KOPT-K1 (cell line): Measurements from ENCODE around the gene RMDN2.
"Not testable (repeated sequence)": the region's sequence is repeated elsewhere in the genome, so short reads cannot be mapped to it uniquely, and the experiment has no call there.

ENCODE experiments used
- H3K27ac ChIP-seq: fragments of 200-600 bp; sonication (generic); 2 replicates; pipeline ENCODE4 v1.5.1; 2016; ENCODE audit warnings: antibody characterized with exemption, mild to moderate bottlenecking, low read depth, low read length; ENCODE audit not compliant: poor library complexity, severe bottlenecking
- H3K36me3 ChIP-seq: fragments of 200-600 bp; sonication (generic); 2 replicates; pipeline ENCODE4 v1.5.1; 2017; ENCODE audit warnings: antibody characterized with exemption, mild to moderate bottlenecking, low read length, moderate library complexity; ENCODE audit not compliant: insufficient read depth
- H3K9me3 ChIP-seq: fragments of 200-600 bp; sonication (generic); 2 replicates; pipeline ENCODE4 v1.5.1; 2017; ENCODE audit warnings: antibody characterized with exemption, low read length, mild to moderate bottlenecking; ENCODE audit not compliant: insufficient read depth, poor library complexity, severe bottlenecking

The RMDN2 gene

GRCh38 chr2:37934591-37935513 is 9.8 kb downstream of the RMDN2 start:
- Histone ChIP-seq H3K36me3 (no peaks in the 10 kb centered on the region), H3K9me3 (no peaks in the 10 kb centered on the region), H3K27ac (no peak overlapping the region)

- not testable (repeated sequence) for H3K9me3 ChIP-seq, H3K27ac ChIP-seq, H3K36me3 ChIP-seq
Observed at GRCh38 chr2:37937568-37937967, 12.5 kb downstream of the RMDN2 start.

GRCh38 chr2:37941267-37941666 is 16.2 kb downstream of the RMDN2 start:
- H3K36me3 ChIP-seq, H3K27ac ChIP-seq, H3K9me3 ChIP-seq: not testable (repeated sequence)

- Histone ChIP-seq H3K9me3 (no peaks in the 10 kb centered on the region), H3K27ac (no peak overlapping the region), H3K36me3 (no peaks in the 10 kb centered on the region)
Observed at GRCh38 chr2:37944268-37944667, 19.2 kb downstream of the RMDN2 start.

- Histone ChIP-seq H3K27ac (no peak overlapping the region), H3K36me3 (no peaks in the 10 kb centered on the region), H3K9me3 (no peaks in the 10 kb centered on the region)
Observed at GRCh38 chr2:37947306-37947705, 22.2 kb downstream of the RMDN2 start.

GRCh38 chr2:37962018-37962739 is 37.1 kb downstream of the RMDN2 start:
- H3K36me3 ChIP-seq, H3K9me3 ChIP-seq, H3K27ac ChIP-seq: not testable (repeated sequence)

GRCh38 chr2:37962740-37963121 is 37.6 kb downstream of the RMDN2 start:
- not testable (repeated sequence) for H3K9me3 ChIP-seq, H3K27ac ChIP-seq, H3K36me3 ChIP-seq

- not testable (repeated sequence) for H3K27ac ChIP-seq, H3K9me3 ChIP-seq
Observed at GRCh38 chr2:37963901-37964300, 38.8 kb downstream of the RMDN2 start.

GRCh38 chr2:37966326-37966725 is 41.2 kb downstream of the RMDN2 start:
- Histone ChIP-seq H3K36me3 (no peaks in the 10 kb centered on the region), H3K27ac (no peak overlapping the region), H3K9me3 (no peaks in the 10 kb centered on the region)

More at GRCh38 chr2:37963901-37964300, 38.8 kb downstream of the RMDN2 start:
- not testable (repeated sequence) for H3K36me3 ChIP-seq

GRCh38 chr2:37969731-37970130 is 44.6 kb downstream of the RMDN2 start:
- Histone ChIP-seq H3K36me3 (no peaks in the 10 kb centered on the region), H3K9me3 (no peaks in the 10 kb centered on the region), H3K27ac (no peak overlapping the region)

GRCh38 chr2:37971971-37972370 is 46.9 kb downstream of the RMDN2 start:
- no peaks in the 10 kb centered on the region for H3K36me3 ChIP-seq
- no peak overlapping the region for H3K27ac ChIP-seq

GRCh38 chr2:37973615-37974353 is 48.7 kb downstream of the RMDN2 start:
- no peak overlapping the region for H3K27ac ChIP-seq

More at GRCh38 chr2:37971971-37972370, 46.9 kb downstream of the RMDN2 start:
- no peaks in the 10 kb centered on the region for H3K9me3 ChIP-seq

GRCh38 chr2:37975808-37976207 is 50.7 kb downstream of the RMDN2 start:
- H3K9me3 ChIP-seq: no peaks in the 10 kb centered on the region
- no peaks in the 10 kb centered on the region for H3K36me3 ChIP-seq
- no peak overlapping the region for H3K27ac ChIP-seq

More at GRCh38 chr2:37973615-37974353, 48.7 kb downstream of the RMDN2 start:
- no peaks in the 10 kb centered on the region for H3K36me3 ChIP-seq
- no peaks in the 10 kb centered on the region for H3K9me3 ChIP-seq

- no peak overlapping the region for H3K27ac ChIP-seq
- H3K9me3 ChIP-seq: no peaks in the 10 kb centered on the region
- H3K36me3 ChIP-seq: no peaks in the 10 kb centered on the region
Observed at GRCh38 chr2:37976411-37976810, 51.3 kb downstream of the RMDN2 start.

GRCh38 chr2:37982147-37982582 is 57.1 kb downstream of the RMDN2 start:
- Histone ChIP-seq H3K9me3 (no peaks in the 10 kb centered on the region), H3K36me3 (no peaks in the 10 kb centered on the region), H3K27ac (no peak overlapping the region)
